Globus pallidus (tissue), 1 donor: ENCODE results near the gene POLR2F.

Experiments
- DNase-seq: peaks from one replicate; pipeline ENCODE4 v3.0.0-alpha.2; 2015; ENCODE audit warnings: low spot score

Gene POLR2F

DNA sequence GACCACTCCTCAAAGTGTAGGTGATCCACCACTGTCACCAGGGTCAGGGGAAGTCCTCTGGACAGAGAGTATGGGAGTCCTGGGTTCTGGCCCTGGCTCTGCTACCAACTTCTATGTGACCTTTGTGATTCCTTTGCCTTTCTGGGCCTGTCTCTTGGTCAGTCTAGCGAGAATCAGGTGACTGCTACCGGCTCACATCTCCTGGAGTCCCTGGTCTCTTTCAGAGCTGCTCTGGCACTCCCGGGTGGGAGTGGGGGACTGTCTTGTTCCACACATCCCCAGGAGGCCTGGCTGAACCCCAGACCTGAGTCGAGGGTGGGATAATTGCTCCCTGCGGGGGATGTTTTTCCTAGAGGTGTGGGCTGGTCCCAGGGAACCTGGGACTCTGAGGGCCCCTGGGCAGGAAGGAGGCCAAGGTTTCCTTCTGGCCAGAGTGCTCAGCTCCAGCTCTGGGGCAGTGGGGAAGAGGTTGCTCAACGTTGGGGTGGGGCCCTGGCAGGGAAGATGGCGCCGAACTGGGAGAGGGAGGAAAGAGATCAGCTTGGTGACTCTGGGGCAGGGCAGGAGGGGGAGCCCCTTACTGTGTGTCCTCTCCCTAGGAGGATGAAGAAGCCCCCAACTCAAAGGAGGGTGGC, 28.8 kb downstream of the POLR2F start:
- no peak for DNase-seq

DNA sequence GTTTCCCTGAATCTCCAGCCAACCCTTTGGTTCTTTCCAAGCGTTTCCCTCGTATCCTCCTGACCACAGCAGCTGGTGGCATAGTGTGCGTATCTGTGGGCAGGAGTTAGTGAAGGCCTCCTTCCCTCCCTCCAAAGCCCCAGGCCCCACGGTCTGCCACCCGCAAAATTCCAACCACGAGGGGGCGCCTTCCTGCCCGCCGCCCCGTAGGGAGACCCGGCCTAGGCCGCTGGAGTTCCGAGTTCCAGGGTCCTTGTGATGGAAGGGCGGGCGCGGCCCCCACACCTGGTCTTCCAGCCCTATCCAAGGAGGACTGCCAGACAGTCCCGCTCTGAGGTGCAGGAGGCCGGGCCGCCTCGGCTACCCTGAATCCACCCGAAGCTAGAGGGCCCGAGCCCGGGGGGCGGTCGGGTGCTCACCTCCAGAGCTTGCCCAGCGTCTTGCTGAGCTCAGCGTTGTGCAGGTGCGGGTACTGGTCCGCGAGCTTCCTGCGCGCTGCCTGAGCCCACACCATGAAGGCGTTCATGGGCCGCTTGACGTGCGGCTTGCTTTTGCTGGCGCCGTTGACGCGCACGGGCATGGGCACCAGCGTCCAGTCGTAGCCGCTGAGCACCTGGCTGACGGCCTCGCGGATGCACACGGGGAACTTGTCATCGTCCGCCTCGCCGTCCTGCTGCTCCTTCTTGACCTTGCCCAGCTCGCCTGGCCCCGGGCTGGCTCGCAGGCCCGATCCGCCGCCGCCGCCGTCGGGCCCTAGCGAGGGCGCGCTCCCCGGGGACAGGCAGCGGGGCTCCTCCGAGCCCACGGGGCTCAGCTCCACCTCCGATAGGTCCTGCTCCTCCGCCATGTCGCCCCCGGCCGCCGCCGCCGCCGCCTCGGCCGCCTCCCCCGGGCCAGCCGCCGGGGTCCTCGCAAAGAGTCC, 29.7 kb downstream of the POLR2F start:
- DNase-seq = no peak

DNA sequence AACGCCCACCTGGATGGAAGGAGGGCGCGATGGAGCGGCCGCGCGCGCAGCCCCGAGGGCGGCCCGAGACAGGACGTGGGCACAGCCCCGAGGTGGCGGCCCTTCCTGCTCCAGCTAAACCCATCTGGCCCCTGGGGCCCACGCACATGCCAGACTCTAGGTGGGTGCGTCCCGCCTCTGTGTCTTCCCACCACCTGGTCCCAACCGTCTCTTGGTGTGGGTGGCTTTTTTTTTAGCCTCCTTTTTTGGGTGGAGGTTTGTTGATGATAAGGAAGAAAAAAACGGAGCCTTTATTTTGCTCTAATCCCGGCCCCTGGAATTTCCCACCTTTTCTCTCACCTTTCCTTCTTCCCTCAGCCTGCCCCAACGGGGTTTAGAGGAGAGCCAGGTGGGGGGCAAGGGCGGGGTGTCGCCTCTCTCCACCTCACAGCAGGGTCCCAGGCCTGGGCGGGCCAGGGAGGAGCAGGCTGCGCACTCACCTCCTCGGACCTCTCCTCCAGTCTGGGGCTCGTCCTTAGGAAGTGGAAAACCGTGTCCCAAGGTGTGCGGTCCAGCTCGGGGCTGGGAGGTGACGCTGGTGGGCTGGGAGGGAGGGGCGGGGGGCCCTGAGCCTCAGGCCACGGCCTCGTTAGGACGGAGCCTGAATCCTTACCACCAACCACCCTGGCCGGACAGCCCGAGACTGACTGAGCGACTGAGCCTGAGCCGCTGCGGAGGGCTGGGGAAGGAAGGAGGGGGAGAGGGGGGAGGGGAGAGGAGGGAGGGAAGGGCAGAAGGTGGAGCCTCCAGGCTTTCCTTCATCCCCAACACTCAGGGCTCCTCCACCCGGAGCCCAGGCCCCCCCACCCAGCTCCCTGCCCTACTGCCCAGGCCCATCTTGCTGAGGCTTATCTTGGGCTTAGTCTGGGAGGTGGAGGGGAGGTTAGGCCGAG, 30.6 kb downstream of the POLR2F start, which contains the start of gene SOX10:
TSS of gene SOX10 (minus strand) at position 696 of the 932 bp plus-strand sequence. CDS start 771 bp downstream, outside the sequence.
- peak; percentile 94 for DNase-seq

DNA sequence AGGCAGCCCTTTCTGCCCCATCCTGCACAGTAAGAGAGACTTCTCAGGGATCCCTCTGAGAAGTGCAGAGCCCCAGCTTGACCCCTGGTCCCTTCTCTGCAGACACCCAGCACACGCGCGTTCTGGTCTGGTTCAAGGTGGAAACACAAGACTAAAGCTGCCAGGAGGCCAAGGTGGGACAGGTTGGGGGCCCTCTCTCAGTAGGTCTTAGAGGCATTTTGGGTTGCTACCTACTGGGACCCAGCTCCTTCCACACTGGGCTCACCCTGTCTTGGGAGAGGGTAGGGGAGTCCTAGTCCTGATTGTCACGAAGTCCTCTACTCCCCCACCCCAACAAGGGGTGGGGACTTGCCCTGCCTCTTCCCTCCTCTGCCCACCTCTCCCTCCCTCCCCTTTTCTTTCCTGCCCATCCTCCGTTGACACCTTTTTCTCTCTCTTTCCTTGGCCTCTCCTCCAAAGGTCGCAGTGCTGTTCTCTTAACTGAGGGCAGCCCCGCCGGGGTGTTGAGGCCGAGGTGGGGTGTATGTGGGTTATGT, 31.6 kb downstream of the POLR2F start:
- no peak for DNase-seq

DNA sequence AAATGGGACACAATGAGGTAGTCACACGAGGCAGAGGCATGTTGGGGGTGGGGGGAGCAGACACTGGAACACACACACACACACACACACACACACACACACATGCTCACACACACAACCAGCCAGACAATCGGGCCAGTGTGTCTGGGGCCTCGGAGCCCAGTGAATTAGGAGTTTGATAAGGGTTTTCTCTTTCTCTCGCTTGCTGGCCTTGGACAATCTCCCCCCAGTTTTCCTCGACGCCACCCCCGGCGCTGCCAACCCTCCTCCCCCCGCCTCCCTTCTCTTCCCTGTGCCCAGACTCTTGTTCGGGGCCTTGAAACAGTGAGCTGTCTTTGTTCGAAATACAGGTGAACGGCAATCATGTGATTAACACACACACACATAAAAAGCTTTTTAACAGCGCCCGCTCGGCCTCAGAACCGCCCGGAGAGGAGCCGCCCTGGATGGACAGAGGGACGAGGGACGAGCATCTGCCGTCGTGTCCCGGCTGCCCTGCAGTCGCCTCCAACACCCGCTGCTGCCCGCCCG, 32.3 kb downstream of the POLR2F start:
- peak; percentile 96 for DNase-seq

DNA sequence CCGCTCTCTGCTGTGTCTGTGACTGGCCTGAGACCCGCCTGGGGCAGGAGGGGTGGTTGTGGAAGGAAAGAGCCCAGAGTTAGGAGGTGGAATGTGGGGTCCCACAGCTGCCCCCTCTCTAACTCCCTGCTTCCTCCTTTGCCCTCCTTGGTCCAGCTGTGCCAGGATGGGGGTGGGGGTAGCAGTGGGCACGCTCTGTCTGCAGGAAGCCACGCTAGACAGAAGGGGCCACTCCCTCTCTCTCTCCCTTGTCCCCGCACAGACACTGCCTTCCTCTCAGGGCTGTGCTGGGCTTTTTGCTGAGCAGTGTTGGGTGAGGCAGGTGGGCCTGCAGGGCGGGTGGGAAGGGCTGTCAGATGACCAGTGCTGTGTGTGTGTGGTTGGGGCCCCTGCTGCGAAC, 32.9 kb downstream of the POLR2F start:
- no peak for DNase-seq

DNA sequence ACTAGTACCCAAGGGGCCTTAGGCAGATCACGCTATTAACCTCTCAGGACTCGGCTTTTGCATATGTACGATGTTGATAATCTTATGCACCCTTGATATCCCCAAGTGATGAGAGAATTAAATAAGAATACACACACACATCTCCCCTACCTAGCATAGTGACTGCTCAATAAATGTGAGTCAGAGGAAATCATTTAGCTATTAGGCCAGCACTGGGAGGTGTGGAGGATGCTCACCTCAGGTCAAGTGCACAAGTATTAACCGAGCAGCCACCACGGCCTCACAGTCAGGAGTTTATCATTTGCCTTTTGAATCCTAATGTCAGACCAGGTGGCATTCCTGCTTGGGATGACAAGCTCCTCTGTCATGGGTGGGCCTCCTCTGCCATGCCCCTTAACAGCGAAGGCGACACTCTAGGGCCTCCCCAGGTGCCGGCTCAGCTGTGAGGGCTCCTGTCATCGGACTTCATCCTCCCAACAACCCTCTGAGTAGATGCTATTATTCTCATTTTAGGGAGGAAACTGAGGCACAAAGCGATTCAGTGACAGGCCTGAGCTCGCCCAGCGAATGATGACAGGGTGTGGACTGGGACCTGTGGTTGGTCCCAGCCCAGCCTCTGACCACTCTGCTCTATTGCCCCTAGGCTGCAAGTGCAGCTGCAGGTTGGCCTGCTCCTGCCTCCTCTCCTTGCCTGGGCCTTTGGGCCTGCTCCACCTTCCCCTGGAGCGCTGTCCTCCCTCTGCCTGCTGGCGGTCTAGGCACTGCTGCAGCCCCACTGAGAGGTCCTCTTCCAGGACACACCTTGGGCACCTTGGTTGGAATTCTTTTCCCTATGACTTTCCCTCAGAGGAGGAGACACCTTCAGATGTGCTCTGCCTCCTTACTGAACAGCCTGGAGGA, 35.9 kb downstream of the POLR2F start:
- no peak for DNase-seq

DNA sequence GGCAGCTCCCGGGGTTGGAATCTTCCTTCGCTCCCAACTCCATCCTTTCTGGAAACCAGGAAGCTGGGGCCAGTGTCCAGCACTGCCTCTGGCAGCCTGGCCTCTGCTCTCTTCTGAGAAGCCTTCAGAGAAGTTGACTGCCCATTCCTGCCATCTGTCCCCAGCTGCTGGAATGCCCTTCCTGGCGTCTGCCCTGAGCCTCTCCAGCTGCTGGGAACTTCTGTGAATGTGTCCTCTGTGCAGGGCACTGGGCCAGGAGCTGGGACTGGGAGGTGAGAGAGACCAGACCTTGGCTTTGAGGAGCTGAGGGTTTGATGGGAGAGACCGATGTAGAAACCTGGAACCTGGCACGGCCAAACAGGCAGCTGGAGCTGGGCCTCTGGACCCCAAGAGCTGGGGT, 36.8 kb downstream of the POLR2F start:
- no peak for DNase-seq

DNA sequence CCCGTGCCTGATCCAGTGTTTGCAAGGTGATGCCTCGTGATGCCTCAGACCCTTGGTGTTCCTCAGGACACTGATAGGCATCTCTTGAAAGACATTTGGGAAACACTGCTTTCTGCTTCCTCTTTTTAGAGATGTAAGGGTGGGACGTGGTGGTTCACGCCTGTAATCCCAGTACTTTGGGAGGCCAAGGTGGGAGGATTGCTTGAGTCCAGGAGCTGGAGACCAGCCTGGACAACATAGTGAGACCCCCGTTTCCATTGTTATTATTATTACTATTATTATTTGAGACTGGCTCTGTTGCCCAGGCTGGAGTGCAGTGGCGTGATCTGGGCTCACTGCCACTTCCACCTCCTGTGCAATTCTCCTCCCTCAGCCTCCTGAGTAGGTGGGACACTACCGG, 37.4 kb downstream of the POLR2F start:
- no peak for DNase-seq

DNA sequence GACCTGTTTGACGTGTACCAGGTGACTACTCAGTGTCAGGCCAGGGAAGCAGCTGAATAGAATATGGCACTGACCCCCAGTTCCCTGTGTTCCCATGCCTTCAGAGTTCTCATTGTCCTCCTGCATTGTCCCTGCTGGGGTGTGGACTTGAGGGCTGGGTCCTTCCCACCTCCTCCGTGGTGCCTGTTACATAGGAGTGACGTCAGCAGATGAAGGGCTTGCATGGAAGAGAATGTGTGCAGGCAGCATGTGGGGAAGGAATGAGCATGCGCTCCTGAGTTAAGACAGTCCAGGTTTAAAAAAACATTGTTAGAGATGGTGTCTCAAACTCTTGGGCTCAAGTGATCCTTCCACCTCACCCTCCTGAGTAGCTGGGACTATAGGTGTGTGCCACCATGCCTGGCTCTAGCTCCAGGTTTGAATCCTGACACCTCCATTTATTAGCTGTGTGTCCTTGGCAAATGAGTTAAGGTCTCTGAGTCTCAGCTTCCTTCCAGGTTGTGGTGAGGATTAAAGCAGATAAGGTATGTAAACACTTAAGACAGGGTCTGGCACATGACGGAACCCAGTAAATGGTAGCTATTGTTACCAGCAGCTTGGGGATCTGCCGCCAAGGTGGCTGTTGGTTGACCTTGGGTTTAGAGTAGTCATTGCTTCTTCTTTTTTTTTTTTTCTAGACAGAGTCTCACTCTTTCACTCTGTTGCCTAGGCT, 38.4 kb downstream of the POLR2F start:
- DNase-seq = no peak

DNA sequence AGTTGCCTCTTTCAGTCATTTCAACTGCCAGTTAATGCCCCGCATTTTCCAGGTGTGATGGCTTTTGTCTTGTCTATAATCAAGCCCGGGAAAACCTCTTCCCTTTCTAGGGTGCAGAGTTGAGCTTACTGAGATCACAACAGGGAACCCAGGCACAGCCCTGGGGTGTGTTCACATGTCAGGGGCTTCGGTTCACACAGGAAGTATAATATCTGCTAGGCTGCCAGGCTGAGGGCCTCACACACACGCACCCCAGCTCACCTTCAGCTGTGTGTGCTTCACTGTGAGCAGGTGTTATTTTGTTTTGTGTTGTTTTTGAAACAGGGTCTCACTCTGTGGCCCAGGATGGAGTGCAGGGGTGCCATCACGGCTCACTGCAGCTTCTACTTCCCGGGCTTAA, 40.5 kb downstream of the POLR2F start:
- no peak for DNase-seq

DNA sequence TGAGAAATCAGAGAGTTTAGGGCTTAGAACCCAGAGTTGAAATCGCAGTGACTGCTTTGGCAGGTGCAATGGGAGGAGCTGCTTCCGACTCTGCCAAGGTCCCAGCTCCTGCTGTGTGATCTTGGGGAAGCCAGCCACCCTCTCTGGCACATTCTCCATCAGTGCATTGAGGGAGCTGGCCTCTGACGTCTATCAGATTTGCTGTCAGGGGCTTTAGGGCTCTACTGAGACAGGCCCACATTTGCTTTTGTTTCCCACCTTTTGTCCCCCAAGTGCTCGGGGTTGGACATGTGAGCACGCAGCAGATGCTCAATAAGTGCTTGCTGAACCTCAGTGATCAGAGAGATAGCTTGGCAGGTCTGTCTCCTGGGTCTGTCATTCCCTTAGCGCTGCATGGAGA, 41.5 kb downstream of the POLR2F start:
- no peak for DNase-seq

DNA sequence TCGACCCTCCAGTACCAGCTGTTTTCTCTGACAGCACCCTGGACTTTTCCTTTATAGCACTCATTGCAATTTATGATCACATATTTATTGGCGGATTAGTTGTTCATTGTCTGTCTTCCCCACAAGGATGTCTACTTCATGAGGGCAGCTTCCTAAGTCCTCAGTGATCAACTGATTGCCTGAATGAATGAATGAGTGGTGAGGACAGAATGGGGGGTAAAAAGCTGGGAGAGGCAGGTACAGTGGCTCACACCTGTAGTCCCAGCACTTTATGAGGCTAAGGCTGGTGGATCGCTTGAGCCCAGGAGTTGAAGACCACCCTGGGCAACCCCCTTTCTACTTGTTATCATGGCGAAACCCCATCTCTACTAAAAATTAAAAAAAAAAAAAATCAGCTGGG, 42.0 kb downstream of the POLR2F start:
- DNase-seq = no peak

DNA sequence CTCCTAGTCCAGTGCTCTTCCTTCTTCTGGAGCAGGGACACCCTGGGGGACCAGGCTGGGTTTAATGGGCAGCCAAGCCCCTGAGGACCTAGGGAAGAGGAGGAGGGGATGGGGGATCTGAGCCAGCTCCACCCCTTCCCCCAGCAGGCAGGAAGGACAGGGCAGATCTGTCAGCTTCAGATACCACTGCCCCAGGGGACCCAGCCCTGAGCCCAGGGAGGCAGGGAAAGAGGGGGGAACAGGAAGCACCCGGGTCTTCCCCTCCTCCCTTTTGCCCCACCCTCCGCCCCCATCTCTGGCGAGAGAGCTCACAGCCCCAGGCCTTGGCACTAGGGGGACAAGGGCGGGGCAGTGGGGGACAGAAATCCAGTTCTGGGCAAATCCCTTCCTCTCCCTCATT, 42.6 kb downstream of the POLR2F start:
- no peak for DNase-seq

DNA sequence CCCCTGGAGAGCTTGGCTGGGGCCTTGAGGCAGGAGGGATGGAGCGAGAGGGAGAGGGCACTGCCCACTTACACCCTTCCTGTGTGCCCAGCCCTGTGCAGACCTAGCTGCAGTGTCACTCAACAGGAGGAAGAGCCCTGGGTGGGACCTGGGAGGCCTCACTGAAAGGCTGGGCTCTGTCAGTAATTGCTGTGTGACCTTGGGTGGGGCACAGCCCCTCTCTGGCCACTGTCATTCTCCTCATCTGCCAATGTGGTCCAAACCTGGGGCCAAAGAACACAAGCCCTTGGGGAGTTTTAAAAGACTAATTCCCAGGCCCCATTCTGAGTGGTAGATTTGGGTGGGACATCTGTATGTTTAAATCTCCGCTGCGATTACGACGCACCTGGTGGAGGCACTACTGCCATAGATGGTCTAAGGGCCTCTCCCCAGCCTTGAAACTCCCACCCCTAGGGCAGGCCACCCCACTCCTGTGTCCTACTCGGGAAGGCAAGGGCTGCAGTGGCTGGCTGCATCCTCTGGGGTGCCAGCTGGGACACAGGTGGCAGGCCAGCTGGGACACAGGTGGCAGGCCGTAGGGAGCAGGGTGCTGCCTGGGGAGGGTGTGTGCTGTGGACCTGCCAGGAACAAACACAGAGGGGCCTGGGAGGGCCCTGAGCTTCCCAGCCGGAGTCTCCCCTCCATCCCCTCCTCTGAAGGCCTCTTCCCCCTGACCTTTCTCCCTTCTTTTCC, 43.2 kb downstream of the POLR2F start:
- DNase-seq = no peak

DNA sequence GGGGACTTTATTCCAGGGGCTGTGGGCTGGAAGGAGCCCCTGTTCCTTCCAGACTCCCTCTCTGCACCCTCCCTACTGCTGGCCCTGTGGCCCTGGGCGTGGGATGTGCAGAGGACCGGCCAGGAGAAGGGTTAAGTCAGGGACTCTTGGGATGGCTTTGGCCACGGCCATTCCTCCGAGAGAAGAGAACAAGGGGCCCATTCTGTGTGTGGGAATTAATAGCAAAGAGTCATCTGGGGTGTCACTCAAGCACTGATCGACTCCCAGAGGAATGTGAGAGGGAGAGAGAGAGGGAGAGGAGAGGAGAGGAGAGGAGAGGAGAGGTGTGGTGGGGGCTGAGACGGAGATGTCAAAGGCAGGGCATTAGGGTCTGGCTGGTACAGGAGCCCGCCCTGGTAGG, 45.0 kb downstream of the POLR2F start:
- peak; percentile 89 for DNase-seq

DNA sequence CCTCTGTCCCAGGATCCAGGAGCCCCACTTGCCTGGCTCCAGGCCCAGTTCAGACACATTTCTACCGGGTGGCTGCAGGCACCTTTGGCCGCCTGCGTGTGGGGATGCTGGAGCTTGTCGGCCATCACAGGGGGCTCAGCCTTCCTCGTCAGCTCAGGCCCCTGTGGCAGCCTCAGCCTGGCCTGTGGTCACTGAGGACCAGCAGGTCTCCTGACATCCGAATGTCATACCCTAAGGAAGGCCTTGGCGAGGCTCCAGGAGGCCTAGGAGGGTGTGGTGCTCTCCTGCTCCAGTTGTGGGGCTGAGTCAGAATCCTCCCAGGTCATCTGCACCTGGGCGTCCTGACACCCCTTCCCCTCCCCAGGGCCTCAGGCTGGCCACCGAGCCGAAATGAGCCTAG, 45.7 kb downstream of the POLR2F start:
- no peak for DNase-seq

DNA sequence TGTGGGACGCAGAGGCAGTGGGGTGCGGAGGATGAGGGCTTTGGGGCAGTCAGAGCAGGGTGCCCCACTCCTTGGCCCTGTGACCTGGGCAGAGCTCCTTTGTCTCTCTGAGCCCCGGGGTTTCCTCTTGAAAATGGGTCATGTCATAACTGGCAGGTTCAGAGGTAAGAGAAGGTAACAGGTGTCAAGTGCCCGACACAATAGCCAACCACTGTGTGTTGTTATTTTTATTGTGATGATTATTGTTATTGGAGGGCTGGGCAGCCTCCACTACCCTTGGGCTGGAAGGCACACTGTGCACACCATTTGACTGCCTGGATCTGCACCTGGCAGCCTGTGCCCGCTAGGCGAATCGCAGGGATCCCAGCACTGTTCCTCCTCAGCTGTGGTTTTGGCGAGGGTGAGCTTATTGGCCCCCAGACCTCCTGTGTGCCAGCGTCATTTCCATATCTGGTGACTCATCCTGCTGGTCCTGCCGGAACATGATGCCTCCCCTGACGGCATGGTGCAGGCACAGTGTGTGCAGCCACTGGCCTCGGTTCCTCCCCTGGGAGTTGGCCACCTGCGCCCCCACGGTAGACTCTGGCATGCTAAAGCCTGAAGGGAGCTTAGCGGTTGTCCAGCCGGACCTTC, 46.3 kb downstream of the POLR2F start:
- DNase-seq = no peak

DNA sequence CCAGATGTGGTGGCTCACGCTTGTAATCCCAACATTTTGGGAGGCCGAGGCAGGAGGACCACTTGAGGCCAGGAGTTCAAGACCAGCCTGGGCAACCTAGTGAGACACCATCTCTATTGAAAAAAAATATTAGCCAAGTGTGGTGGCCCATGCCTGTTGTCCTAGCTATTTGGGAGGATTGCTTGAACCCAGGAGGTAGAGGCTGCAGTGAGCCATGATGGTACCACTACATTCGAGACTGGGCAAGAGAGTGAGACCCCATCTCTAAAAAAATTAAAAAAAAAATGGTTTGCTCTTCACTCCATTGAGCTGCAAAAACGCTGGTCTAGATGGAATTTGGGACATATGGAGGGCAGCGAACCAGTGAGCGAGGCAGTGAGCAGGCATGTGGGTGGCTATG, 52.4 kb downstream of the POLR2F start:
- no peak for DNase-seq
